DND-41 (cell line): ENCODE results near the gene RPTN.

Source experiments
- EZH2 ChIP-seq: IDR thresholded peaks from 3 replicates; pipeline ENCODE4 v1.6.1; 2012; ENCODE audit warnings: borderline replicate concordance, low read depth, mild to moderate bottlenecking, moderate library complexity, low read length, inconsistent platforms; ENCODE audit not compliant: severe bottlenecking
- TF ChIP-seq, protein P1 (sequence below): IDR thresholded peaks from 2 replicates; pipeline ENCODE4 v1.5.1; 2012; ENCODE audit warnings: borderline replicate concordance, low read length, moderate library complexity, mild to moderate bottlenecking; ENCODE audit not compliant: poor library complexity, severe bottlenecking; ENCODE audit errors: extremely low read depth

DNA sequence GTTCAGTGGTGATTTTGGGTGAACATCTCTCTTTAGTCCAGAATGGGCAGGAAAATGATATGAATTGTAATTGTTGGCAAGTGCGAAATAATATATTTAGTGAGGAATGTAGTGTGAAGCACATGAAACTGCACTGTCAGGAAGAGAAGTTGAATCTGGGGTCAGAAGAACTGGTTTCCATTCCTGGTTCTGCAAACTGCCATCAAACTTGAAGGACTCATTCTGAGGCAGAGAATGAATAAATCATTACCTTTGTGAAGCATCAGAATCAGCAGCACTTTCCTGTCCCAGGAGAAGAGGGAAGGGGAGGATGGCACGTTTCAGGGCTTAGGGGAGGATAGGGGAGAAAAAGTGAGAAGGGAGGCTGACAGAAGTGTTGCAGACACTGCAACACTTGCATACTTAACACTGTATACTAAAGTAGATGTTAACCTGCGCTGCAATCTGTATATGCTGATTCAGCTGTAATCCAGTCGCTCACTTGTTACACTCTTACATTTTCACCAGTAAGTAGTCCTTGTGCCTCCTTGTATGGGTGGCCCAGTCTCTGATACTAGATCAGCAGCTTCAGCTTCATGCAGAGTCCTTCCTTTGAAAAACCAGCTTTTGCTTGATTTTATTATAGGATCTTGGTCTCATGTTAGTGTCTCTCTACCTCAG, 10.5 kb upstream of the RPTN start:
- TF ChIP-seq, protein P1, sequence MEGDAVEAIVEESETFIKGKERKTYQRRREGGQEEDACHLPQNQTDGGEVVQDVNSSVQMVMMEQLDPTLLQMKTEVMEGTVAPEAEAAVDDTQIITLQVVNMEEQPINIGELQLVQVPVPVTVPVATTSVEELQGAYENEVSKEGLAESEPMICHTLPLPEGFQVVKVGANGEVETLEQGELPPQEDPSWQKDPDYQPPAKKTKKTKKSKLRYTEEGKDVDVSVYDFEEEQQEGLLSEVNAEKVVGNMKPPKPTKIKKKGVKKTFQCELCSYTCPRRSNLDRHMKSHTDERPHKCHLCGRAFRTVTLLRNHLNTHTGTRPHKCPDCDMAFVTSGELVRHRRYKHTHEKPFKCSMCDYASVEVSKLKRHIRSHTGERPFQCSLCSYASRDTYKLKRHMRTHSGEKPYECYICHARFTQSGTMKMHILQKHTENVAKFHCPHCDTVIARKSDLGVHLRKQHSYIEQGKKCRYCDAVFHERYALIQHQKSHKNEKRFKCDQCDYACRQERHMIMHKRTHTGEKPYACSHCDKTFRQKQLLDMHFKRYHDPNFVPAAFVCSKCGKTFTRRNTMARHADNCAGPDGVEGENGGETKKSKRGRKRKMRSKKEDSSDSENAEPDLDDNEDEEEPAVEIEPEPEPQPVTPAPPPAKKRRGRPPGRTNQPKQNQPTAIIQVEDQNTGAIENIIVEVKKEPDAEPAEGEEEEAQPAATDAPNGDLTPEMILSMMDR, result no peak
- TF ChIP-seq EZH2, result no peak
